Mesenteric fat pad (tissue), 1 donor: ENCODE data around the gene LAMA3. TPM values are rescaled to one million over a fixed set of nuclear protein-coding genes. Genes with fewer than 3 reads are reported as not detected.

Source experiments
- DNase-seq: peaks from one replicate; pipeline ENCODE4 v3.0.0-alpha.2; 2020; ENCODE audit warnings: low spot score
- total RNA-seq: library from RNA; stranded (reverse); fragmentation: NEBNext Ultra II Directional; extraction: Animal tissue kit (Norgen Biotek cat#: 25700); gene quantifications from one replicate; pipeline ENCODE4 v1.2.1, GENCODE V29; 2021
- donor health status: DM: yes; HTN: yes; CAD: no.

Gene LAMA3
- total RNA-seq, 1 donor from 2014 or later = 19.6 TPM

DNA sequence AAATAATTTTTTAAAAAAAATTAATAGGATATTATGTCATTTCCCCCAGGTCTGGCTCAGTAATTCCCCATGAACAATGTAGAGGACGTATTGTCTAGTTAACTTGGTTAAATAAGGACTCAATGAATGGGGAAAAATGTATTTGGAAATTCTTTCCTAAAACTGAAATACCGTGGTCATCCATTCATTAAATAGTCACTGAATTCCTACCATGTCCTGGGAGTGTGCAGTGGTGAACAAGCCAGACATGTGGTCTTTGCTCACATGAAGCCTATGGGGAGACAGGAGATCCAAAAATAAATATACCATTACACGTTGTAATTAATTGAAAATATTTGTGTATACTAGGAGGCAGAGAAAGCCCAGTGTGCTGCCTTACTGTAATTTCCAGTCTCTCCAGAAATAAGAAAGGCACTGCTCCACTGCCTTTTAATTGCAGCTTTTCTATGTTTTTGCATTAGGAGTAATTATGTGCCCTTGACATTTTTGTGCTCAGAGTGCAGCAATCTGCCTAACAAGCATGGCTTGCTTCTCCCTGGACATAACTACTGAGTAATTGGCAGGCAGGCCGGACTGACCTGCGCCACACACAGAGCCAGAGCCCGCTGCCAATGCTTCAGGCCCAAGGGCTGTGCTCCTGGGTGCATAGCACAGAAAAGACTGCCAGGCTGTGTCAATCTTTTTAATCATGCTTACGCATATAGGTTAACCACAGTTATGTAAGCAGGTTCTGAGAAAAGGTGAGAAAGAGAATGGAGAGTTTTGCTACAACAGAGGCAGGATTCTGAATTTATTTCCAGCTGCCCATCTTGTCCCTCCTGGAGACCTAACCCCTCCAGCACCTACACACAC lies 303.1 kb downstream of the LAMA3 start:
- no peak for DNase-seq

DNA sequence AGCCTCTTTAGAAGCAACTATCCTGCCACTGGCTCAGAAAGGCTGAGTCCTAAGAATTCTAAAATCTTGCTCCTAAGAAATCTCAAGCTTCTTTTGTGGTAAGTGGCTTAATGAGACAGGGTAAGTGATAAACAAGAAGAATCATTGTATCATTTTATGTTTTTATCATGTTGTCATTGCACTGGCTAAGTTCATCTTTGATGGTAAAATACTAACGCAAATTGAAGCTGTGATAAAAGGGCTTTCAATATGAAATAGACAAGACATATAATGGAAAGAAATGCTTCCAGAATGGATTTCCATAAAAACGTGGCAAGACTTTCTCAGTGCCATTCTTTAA lies 303.7 kb downstream of the LAMA3 start:
- no peak for DNase-seq

DNA sequence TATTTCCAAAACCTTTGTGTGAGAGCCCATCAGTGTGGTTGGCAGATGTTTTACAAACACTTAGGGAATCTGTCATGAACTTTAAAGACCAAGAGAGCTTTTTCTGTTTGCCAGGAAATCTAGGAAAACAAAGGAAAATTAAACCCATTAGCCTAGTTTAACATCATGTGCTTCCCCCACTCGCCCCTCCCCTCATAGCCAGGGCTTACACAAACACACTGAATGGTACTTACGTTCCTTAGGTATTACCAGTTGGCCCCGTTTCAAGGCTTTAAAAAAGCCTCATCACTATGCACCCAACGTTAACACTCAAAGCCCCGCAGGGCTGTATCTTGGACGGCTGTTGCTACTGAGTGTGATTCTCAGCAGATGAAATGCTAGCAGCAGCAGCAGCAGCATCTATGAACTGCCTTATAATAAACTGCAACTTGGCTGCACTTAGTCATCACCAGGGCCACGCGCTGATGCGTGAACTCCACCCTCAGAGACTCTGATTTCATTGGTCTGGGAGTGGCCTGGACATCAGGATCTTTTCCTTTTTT lies 305.2 kb downstream of the LAMA3 start:
- no peak for DNase-seq

DNA sequence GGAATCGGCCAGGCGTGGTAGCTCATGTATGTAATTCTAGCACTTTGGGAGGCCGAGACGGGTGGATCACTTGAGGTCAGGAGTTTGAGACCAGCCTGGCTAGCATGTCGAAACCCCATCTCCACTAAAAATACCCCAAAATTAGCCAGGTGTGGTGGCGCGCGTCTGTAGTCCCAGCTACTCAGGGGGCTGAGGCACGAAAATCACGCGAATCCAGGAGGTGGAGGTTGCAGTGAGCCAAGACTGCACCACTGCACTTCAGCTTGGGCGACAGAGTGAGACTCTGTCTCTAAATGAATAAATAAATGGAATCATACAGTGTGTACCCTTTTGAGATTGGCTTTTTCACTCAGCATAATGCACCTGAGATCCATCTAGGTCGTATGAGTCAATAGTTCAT lies 305.9 kb downstream of the LAMA3 start:
- no peak for DNase-seq

DNA sequence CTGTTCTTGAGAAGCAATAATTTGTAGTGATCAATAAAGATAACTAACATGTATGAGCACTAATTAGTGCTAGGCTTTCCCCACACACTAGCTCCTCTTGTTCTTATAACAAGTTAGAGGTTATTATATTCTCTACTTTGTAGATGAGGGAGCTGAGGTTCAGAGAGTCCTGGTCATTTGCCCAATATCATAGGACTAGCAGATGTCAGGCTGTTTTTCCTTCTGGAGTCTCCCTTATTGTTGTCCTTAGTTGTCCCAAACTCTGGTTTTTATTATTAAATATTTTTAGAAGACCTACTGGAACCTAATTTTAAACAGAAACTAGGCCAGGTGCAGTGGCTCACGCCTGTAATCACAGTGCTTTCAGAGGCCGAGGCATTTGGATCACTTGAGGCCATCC lies 308.8 kb downstream of the LAMA3 start:
- no peak for DNase-seq

DNA sequence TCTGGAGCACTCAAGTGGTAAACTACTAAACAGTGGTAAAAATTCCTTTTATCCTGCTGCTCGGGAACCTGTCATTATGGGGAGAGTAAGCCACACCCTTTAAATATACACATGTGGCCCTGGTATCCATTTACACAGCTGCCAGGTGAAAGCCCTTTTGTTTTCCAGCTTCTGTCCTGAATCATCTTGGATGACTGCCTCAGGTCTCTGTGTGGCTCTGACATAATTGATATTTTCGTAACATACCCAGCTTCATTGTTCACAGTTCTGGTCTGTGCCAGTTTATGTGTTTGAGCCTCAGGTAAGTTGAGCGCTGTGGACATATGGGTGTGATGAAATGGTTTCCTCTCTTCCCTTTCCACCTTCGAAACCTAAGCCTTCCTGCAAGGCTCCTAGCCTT lies 309.6 kb downstream of the LAMA3 start:
- no peak for DNase-seq

DNA sequence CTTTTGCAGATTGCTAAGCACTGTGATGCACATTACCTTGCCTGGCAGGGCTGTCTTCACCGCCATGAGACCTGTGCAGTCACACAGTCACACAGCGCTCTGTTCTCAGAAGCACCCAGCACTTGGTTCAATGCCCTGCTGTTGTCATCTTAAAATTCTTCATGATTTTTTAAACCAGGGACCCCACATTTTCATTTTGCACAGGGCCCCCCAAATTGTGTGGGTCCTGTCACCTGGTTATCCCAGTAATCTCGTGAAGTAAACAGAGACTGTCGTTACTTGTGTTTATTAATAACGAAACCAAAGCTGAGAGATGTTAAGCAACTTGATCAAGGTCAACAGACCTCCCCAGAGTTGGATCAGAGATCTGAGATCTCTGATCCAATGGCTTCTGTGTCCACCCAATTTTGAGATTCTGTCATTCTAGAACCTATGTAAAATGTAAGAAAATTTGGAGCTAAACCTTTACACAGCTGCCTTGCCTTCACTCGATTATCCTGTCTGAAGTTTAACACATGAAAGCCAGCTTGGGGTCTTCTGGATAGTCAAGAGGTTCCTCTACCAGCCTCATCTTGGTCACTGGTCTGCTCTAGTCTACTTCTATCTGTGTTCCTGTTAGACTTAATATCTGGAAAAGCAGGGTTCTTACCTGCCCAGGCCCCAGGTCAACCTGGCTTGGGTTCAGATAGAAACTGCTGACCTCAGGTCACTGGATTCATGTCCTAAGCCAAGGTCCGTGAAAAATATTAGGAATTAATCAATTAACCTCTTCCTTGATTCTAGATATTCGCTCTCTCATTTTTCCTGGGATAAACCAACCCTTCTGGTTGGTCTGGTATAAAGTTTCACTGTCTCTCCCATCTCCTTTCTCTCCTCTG lies 311.6 kb downstream of the LAMA3 start:
- no peak for DNase-seq

DNA sequence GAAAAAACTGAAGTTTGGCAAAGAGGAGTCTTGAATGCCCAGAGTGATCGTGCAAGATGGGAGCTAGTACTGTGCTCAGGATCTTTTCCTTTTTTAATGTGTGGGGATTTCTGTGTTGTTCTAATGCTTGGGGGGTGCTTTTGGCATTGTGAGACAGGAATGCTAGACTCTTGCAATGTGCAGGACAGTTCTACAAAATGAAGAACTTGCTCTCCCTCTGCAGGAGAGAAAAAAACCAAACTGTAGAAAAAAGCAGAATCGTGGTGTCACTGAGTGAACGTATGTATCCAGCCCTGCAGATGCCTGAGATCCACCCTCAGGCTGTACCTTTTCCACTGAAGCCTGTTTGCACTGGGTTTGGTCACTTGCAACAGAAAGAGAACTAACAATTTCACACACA lies 313.2 kb downstream of the LAMA3 start:
- no peak for DNase-seq

DNA sequence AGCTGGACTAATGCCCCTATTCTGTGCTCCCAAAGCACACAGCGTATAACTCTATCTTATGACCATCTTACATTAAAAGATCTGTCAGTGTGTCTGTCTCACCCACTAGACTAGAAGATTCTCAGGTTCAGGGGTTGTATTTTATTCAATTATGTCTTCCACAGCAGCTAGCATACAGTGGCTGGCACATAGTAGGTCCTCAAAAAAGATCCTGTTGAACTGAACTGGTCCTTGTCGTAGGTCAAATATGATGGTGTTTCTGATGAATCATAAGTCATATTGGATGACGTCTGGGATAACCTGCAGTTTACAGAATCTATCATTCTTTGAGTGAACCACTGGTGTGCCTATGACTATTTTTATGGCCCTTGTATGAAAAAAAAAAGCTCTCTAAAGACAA lies 314.0 kb downstream of the LAMA3 start:
- no peak for DNase-seq

DNA sequence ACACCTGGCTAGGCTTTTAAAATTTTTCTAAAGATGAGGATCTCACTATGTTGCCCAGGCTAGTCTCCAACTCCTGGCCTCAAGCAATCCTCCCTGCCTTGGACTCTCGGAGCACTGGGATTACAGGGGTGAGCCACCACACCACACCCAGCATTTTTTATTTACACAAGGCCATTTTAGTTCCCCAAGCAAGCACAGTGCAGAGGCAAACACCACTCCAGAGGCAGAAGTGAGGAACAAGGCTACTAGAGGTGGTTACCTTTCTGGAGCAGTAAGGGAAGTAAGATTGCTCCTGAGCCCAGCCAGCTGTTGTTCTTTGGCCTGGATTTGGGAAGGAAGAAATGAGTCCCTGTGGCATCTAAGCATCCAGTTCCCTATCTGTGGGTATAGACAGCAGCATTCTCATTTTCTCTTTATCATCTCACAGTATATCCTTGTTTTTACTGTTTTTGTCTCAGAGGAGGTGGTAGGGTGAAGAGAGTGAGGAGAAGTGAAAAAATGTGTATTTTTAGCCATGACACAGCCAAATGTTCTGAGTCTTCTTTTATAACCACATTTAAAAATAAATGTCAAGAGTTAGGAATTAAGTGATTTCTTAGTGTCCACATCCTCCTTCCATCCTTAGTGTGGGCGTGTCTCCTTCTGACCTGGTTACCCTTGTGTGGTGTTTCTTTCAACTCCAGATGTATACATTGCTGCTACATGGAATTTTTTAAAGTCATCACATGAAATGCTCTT lies 314.8 kb downstream of the LAMA3 start:
- no peak for DNase-seq

Other genes with a start within 250 kb of the LAMA3 start
- gene RIOK3, start 236.2 kb upstream of the LAMA3 start, total RNA-seq = 59.0 TPM
- gene RMC1, start 185.9 kb upstream of the LAMA3 start, total RNA-seq = 29.0 TPM
- 59.3 TPM for gene NPC1, start 102.9 kb upstream of the LAMA3 start, total RNA-seq
- gene ANKRD29, start 26.5 kb upstream of the LAMA3 start, total RNA-seq = 11.9 TPM